Fibroblast of skin of left quadriceps (primary cell): ENCODE results near the gene PLEKHA6.
A peak's percentile ranks its signal among the peaks of the same experiment; 100 is the strongest.

Experiments used
- DNase-seq, 2 experiments: peaks; one replicate each; pipeline ENCODE4 v3.0.0-alpha.2; 2013; ENCODE audit warnings: low read depth in 2 of 2

PLEKHA6 gene

GRCh38 chr1:204357551-204358490 lies 1.9 kb downstream of the PLEKHA6 start:
- no peak for DNase-seq

- no peak for DNase-seq
These were observed 2.7 kb downstream of the PLEKHA6 start for GRCh38 chr1:204356997-204357396.

GRCh38 chr1:204355913-204356312 lies 3.8 kb downstream of the PLEKHA6 start:
- no peak for DNase-seq

- DNase-seq, result no peak
These were observed 5.2 kb downstream of the PLEKHA6 start for GRCh38 chr1:204354579-204354978.

- DNase-seq, result no peak
These were observed 6.4 kb downstream of the PLEKHA6 start for GRCh38 chr1:204353213-204353910.

- peak; percentile 47 to 54 for DNase-seq
These were observed 8.7 kb downstream of the PLEKHA6 start for GRCh38 chr1:204350857-204351573.

- DNase-seq, result no peak
These were observed 9.4 kb downstream of the PLEKHA6 start for GRCh38 chr1:204350312-204350711.

GRCh38 chr1:204349602-204350001 lies 10.1 kb downstream of the PLEKHA6 start:
- no peak for DNase-seq

- no peak for DNase-seq
These were observed 11.0 kb downstream of the PLEKHA6 start for GRCh38 chr1:204348722-204349121.

GRCh38 chr1:204348242-204348641 lies 11.5 kb downstream of the PLEKHA6 start:
- DNase-seq, result no peak

- DNase-seq, result no peak
These were observed 13.6 kb downstream of the PLEKHA6 start for GRCh38 chr1:204345941-204346645.

- DNase-seq, result no peak
These were observed 14.3 kb downstream of the PLEKHA6 start for GRCh38 chr1:204345438-204345841.

- no peak for DNase-seq
These were observed 14.9 kb downstream of the PLEKHA6 start for GRCh38 chr1:204344665-204345355.

GRCh38 chr1:204343802-204344201 lies 15.9 kb downstream of the PLEKHA6 start:
- no peak for DNase-seq

GRCh38 chr1:204343247-204343646 lies 16.5 kb downstream of the PLEKHA6 start:
- no peak for DNase-seq

GRCh38 chr1:204342310-204342709 lies 17.4 kb downstream of the PLEKHA6 start:
- DNase-seq, result no peak

- DNase-seq, result peak; percentile 52 to 55
These were observed 18.3 kb downstream of the PLEKHA6 start for GRCh38 chr1:204341380-204341779.

GRCh38 chr1:204340081-204340889 lies 19.4 kb downstream of the PLEKHA6 start:
- DNase-seq, result no peak

GRCh38 chr1:204339541-204339940 lies 20.2 kb downstream of the PLEKHA6 start:
- no peak for DNase-seq

- no peak for DNase-seq
These were observed 20.7 kb downstream of the PLEKHA6 start for GRCh38 chr1:204338997-204339396.
